KMS-11 (cell line): Measurements from ENCODE around the gene ATPAF1.

Experiments
- H2AFZ ChIP-seq: fragments of 200-600 bp; sonication (generic); 2 replicates; pipeline ENCODE4 v1.6.1; 2016; ENCODE audit warnings: antibody characterized with exemption, mixed run types, low read depth
- H3K27ac ChIP-seq: fragments of 200-600 bp; sonication (generic); 2 replicates; pipeline ENCODE4 v1.6.1; 2016; ENCODE audit warnings: mild to moderate bottlenecking, mixed run types
- H3K27me3 ChIP-seq: fragments of 200-600 bp; sonication (generic); 2 replicates; pipeline ENCODE4 v1.6.1; 2017; ENCODE audit warnings: mild to moderate bottlenecking, low read depth, mixed run types, moderate library complexity; ENCODE audit not compliant: insufficient read depth
- H3K36me3 ChIP-seq: fragments of 200-600 bp; sonication (generic); 2 replicates; pipeline ENCODE4 v1.6.1; 2017; ENCODE audit warnings: mild to moderate bottlenecking, mixed run types; ENCODE audit not compliant: insufficient read depth
- H3K4me1 ChIP-seq: fragments of 200-600 bp; sonication (generic); 2 replicates; pipeline ENCODE4 v1.6.1; 2016; ENCODE audit warnings: mild to moderate bottlenecking, low read depth, mixed run types; ENCODE audit not compliant: poor library complexity, severe bottlenecking
- H3K4me2 ChIP-seq: fragments of 200-600 bp; sonication (generic); 2 replicates; pipeline ENCODE4 v1.7.0; 2016; ENCODE audit warnings: mild to moderate bottlenecking, mixed run types
- H3K4me3 ChIP-seq: fragments of 200-600 bp; sonication (generic); IDR thresholded peaks from 2 replicates; pipeline ENCODE4 v1.6.1; 2017; ENCODE audit warnings: low read depth, low read length, mixed read lengths; ENCODE audit not compliant: insufficient read depth
- H3K79me2 ChIP-seq: fragments of 200-600 bp; sonication (generic); 2 replicates; pipeline ENCODE4 v1.6.1; 2016; ENCODE audit warnings: low read depth, mixed run types; ENCODE audit not compliant: insufficient read depth
- H3K9ac ChIP-seq: fragments of 200-600 bp; sonication (generic); 2 replicates; pipeline ENCODE4 v1.6.1; 2016; ENCODE audit warnings: mild to moderate bottlenecking, mixed run types
- H4K20me1 ChIP-seq: fragments of 200-600 bp; sonication (generic); 2 replicates; pipeline ENCODE4 v1.6.1; 2016; ENCODE audit warnings: mild to moderate bottlenecking, mixed run types; ENCODE audit not compliant: insufficient read depth
- TF ChIP-seq, protein P1 (sequence below): fragments of 200-600 bp; sonication (generic); conservative IDR thresholded peaks from 2 replicates; pipeline ENCODE4 v1.6.1; 2017; ENCODE audit warnings: low read depth, mild to moderate bottlenecking, antibody characterized with exemption, low read length, moderate library complexity, mixed read lengths

Gene ATPAF1

GRCh38 chr1:46637444-46638083 is 30.6 kb downstream of the ATPAF1 start:
- H3K79me2 ChIP-seq = no peaks in the 10 kb centered on the region
- H2AFZ ChIP-seq = no peak overlapping the region
- no peak overlapping the region for H3K27ac ChIP-seq
- TF ChIP-seq, protein P1, sequence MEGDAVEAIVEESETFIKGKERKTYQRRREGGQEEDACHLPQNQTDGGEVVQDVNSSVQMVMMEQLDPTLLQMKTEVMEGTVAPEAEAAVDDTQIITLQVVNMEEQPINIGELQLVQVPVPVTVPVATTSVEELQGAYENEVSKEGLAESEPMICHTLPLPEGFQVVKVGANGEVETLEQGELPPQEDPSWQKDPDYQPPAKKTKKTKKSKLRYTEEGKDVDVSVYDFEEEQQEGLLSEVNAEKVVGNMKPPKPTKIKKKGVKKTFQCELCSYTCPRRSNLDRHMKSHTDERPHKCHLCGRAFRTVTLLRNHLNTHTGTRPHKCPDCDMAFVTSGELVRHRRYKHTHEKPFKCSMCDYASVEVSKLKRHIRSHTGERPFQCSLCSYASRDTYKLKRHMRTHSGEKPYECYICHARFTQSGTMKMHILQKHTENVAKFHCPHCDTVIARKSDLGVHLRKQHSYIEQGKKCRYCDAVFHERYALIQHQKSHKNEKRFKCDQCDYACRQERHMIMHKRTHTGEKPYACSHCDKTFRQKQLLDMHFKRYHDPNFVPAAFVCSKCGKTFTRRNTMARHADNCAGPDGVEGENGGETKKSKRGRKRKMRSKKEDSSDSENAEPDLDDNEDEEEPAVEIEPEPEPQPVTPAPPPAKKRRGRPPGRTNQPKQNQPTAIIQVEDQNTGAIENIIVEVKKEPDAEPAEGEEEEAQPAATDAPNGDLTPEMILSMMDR = no peak
- H3K9ac ChIP-seq = no peak overlapping the region
- no peaks in the 10 kb centered on the region for H3K36me3 ChIP-seq
- peaks cover under 1% of the 10 kb centered on the region for H3K4me1 ChIP-seq
- H3K4me3 ChIP-seq = no peak overlapping the region
- H3K27me3 ChIP-seq = no peaks in the 10 kb centered on the region
- no peak overlapping the region for H3K4me2 ChIP-seq
- no peaks in the 10 kb centered on the region for H4K20me1 ChIP-seq

DNA sequence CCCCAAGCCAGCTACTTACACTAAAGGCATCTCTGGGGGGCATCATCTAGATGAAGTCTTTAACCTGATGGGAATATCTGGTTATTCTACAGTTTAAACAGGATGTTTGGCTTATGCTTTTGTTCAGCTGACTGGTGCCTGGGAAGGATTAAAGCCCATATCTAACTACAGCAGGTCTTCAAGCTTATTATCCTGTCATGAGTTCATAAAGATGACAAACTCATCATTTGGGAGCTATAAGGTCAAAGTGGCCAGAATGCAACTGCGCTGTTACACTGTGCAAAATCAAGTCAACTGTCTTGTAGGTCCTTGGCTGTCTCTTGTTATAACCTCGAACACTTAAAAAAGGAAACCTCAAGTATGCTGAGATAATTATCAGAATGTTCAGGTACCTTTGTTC is 33.0 kb downstream of the ATPAF1 start:
- Histone ChIP-seq H3K9ac (no peak overlapping the region), H3K36me3 (no peaks in the 10 kb centered on the region), H4K20me1 (no peaks in the 10 kb centered on the region), H3K4me1 (no peaks in the 10 kb centered on the region), H3K27me3 (no peaks in the 10 kb centered on the region), H3K27ac (no peak overlapping the region), H2AFZ (no peak overlapping the region), H3K79me2 (no peaks in the 10 kb centered on the region), H3K4me3 (no peak overlapping the region), H3K4me2 (no peak overlapping the region)
- TF ChIP-seq, protein P1 = no peak

- no peaks in the 10 kb centered on the region for H3K4me1 ChIP-seq
- H3K27ac ChIP-seq = no peak overlapping the region
- no peaks in the 10 kb centered on the region for H4K20me1 ChIP-seq
- H3K79me2 ChIP-seq = no peaks in the 10 kb centered on the region
- H3K4me3 ChIP-seq = no peak overlapping the region
- no peak overlapping the region for H2AFZ ChIP-seq
- H3K27me3 ChIP-seq = no peaks in the 10 kb centered on the region
- no peak overlapping the region for H3K9ac ChIP-seq
- TF ChIP-seq, protein P1 = no peak
- H3K36me3 ChIP-seq = no peaks in the 10 kb centered on the region
- no peak overlapping the region for H3K4me2 ChIP-seq
These were observed 37.4 kb downstream of the ATPAF1 start for GRCh38 chr1:46630719-46631118.

GRCh38 chr1:46623743-46624644 is 44.2 kb downstream of the ATPAF1 start:
- H3K4me1 ChIP-seq = no peaks in the 10 kb centered on the region
- no peak overlapping the region for H3K27ac ChIP-seq
- H2AFZ ChIP-seq = no peak overlapping the region
- no peaks in the 10 kb centered on the region for H3K79me2 ChIP-seq
- H3K9ac ChIP-seq = no peak overlapping the region
- H3K4me2 ChIP-seq = no peak overlapping the region
- H4K20me1 ChIP-seq = no peaks in the 10 kb centered on the region
- H3K36me3 ChIP-seq = no peaks in the 10 kb centered on the region
- TF ChIP-seq, protein P1 = no peak
- no peak overlapping the region for H3K4me3 ChIP-seq
- H3K27me3 ChIP-seq = no peaks in the 10 kb centered on the region
